ENCODE data around the gene ZFP62.

The ZFP62 gene

DNA sequence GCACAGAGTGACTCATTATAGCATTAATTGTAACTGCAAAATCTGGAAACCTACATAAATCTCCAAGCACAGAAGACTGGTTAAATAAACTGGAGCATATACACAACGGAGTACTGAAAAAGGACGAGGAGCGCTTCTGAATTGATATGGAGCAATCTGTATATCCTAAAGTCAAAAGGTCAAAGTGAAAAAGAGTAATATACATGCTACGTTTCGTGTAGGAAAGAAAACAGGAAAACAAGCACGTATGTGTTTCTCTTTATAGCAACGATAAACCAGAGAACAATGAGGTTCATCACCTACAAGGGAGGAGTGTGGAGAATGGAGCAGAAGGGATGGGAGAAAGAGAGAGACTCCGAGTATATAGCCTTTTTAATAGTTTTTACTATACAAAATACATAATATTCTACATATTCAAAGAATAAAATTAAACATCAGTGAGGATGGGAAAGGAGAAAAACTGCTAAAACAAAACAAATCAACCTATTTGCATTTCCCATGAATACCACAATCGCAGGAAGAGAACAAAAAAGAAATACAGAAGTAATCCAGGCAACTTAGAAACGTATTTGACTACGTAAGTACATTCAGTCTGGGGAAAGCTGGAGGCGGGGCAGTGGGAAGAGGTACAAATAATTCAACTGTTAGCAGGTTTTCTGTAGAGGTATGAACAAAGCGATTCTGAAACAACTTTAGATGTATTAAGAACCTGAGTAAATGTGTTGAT is 7.8 kb downstream of the ZFP62 start:
- H3K9me3 Mint-ChIP-seq, result peaks cover 73% of the 10 kb centered on the region

GRCh38 chr5:180852495-180852894 is 8.6 kb downstream of the ZFP62 start:
- DNase-seq (ENCODE audit: low spot score), result no peak
- H3K9me3 Mint-ChIP-seq, result peaks cover 80% of the 10 kb centered on the region
- no peaks in the 10 kb centered on the region for H3K4me1 Mint-ChIP-seq (ENCODE audit: low read depth)
- H3K27me3 Mint-ChIP-seq (ENCODE audit: low read depth), result no peaks in the 10 kb centered on the region
- peaks cover 89% of the 10 kb centered on the region for H3K36me3 Mint-ChIP-seq (ENCODE audit: low read depth)
- H3K4me3 Mint-ChIP-seq, result no peak overlapping the region
- no peak overlapping the region for H3K27ac Mint-ChIP-seq

More for the DNA sequence above, 7.8 kb downstream of the ZFP62 start:
- DNase-seq (ENCODE audit: low spot score), result no peak
- Mint-ChIP-seq H3K4me3 (no peak overlapping the region), H3K27me3 (ENCODE audit: low read depth) (no peaks in the 10 kb centered on the region), H3K27ac (no peak overlapping the region), H3K4me1 (ENCODE audit: low read depth) (no peaks in the 10 kb centered on the region), H3K36me3 (ENCODE audit: low read depth) (peaks cover 83% of the 10 kb centered on the region)

- Mint-ChIP-seq H3K4me1 (ENCODE audit: low read depth) (no peaks in the 10 kb centered on the region), H3K9me3 (peaks cover 93% of the 10 kb centered on the region), H3K27me3 (ENCODE audit: low read depth) (no peaks in the 10 kb centered on the region), H3K4me3 (no peak overlapping the region), H3K36me3 (ENCODE audit: low read depth) (peaks cover 96% of the 10 kb centered on the region), H3K27ac (no peak overlapping the region)
- DNase-seq (ENCODE audit: low spot score), result no peak
These were observed 10.5 kb downstream of the ZFP62 start for GRCh38 chr5:180850434-180851078.

DNA sequence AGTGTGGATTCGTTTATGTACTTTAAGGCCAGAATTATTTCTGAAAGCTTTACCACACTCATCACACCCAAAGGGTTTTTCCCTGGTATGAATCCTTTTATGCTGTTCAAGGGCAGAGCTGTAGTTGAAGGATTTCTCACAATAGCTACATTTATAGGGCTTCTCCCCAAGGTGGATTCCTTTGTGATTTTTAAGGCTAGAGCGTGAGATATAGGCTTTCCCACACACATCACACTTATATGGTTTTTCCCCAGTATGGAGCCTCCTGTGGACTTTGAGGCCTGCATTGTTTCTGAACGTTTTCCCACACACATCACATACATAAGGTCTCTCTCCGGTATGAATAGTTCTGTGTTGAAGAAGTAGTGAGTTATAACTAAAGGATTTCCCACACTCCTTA is 11.2 kb downstream of the ZFP62 start:
- H3K4me3 Mint-ChIP-seq, result no peak overlapping the region

GRCh38 chr5:180848878-180849277 is 12.2 kb downstream of the ZFP62 start:
- no peaks in the 10 kb centered on the region for H3K27me3 Mint-ChIP-seq (ENCODE audit: low read depth)
- peaks cover 85% of the 10 kb centered on the region for H3K9me3 Mint-ChIP-seq
- no peak for DNase-seq (ENCODE audit: low spot score)
- H3K36me3 Mint-ChIP-seq (ENCODE audit: low read depth), result peaks cover 83% of the 10 kb centered on the region
- H3K27ac Mint-ChIP-seq, result no peak overlapping the region
- no peak overlapping the region for H3K4me3 Mint-ChIP-seq
- no peaks in the 10 kb centered on the region for H3K4me1 Mint-ChIP-seq (ENCODE audit: low read depth)

More for the DNA sequence above, 11.2 kb downstream of the ZFP62 start:
- Mint-ChIP-seq H3K27me3 (ENCODE audit: low read depth) (no peaks in the 10 kb centered on the region), H3K9me3 (peaks cover 92% of the 10 kb centered on the region), H3K4me1 (ENCODE audit: low read depth) (no peaks in the 10 kb centered on the region), H3K27ac (no peak overlapping the region), H3K36me3 (ENCODE audit: low read depth) (peaks cover 93% of the 10 kb centered on the region)
- DNase-seq (ENCODE audit: low spot score), result no peak

GRCh38 chr5:180848265-180848664 is 12.8 kb downstream of the ZFP62 start:
- Mint-ChIP-seq H3K36me3 (ENCODE audit: low read depth) (peaks cover 78% of the 10 kb centered on the region), H3K9me3 (peaks cover 79% of the 10 kb centered on the region), H3K27me3 (ENCODE audit: low read depth) (no peaks in the 10 kb centered on the region), H3K4me1 (ENCODE audit: low read depth) (no peaks in the 10 kb centered on the region), H3K27ac (no peak overlapping the region), H3K4me3 (no peak overlapping the region)
- DNase-seq (ENCODE audit: low spot score), result no peak

DNA sequence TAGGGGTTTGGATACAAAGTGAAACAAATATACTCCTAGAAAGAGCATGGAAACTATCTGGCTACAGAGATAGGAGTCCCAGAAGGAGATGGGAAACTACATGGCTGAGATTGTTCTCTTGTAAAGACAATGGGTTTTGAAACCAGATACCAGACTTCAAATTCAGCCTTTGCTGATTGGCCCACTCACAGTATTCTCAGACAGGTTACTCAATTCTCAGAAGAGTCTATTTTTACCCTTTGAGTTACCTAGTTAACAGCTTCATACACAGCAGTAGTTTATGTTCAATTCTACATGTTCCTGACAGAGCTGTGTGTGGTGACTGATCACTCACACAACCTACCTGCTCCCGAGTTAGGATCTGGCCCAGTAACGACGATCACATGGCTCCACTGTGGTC is 14.1 kb downstream of the ZFP62 start:
- H3K9me3 Mint-ChIP-seq, result peaks cover 72% of the 10 kb centered on the region
- H3K4me3 Mint-ChIP-seq, result no peak overlapping the region
- H3K4me1 Mint-ChIP-seq (ENCODE audit: low read depth), result no peaks in the 10 kb centered on the region
- DNase-seq (ENCODE audit: low spot score), result no peak
- H3K27ac Mint-ChIP-seq, result no peak overlapping the region
- H3K27me3 Mint-ChIP-seq (ENCODE audit: low read depth), result no peaks in the 10 kb centered on the region
- peaks cover 69% of the 10 kb centered on the region for H3K36me3 Mint-ChIP-seq (ENCODE audit: low read depth)

DNA sequence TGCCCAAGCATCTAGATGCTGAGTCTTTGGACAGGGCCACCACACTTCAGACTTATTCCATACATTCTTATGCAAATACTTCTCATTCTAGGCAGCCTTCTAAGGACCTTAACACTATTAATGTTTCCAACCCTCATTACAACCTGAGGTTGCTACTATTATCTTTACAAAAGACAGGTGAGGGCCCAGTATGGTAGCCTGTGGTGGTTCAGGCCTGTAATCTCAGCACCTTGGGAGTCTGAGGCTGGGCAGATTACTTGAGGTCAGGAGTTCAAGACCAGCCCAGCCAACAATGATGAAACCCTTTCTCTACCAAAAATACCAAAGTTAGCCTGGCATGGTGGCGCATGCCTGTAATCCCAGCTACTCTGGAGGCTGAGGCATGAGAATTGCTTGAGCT is 16.2 kb downstream of the ZFP62 start:
- peaks cover 59% of the 10 kb centered on the region for H3K9me3 Mint-ChIP-seq
- DNase-seq (ENCODE audit: low spot score), result no peak
- no peaks in the 10 kb centered on the region for H3K4me1 Mint-ChIP-seq (ENCODE audit: low read depth)
- peaks cover 56% of the 10 kb centered on the region for H3K36me3 Mint-ChIP-seq (ENCODE audit: low read depth)
- H3K27ac Mint-ChIP-seq, result no peak overlapping the region
- H3K27me3 Mint-ChIP-seq (ENCODE audit: low read depth), result no peaks in the 10 kb centered on the region
- H3K4me3 Mint-ChIP-seq, result no peak overlapping the region

- Mint-ChIP-seq H3K4me3 (no peak overlapping the region), H3K27me3 (ENCODE audit: low read depth) (no peaks in the 10 kb centered on the region), H3K9me3 (peaks cover 55% of the 10 kb centered on the region), H3K27ac (no peak overlapping the region), H3K36me3 (ENCODE audit: low read depth) (peaks cover 52% of the 10 kb centered on the region), H3K4me1 (ENCODE audit: low read depth) (no peaks in the 10 kb centered on the region)
- no peak for DNase-seq (ENCODE audit: low spot score)
These were observed 16.6 kb downstream of the ZFP62 start for GRCh38 chr5:180844432-180844831.

- H3K27ac Mint-ChIP-seq, result no peak overlapping the region
- H3K27me3 Mint-ChIP-seq (ENCODE audit: low read depth), result no peaks in the 10 kb centered on the region
- peaks cover 18% of the 10 kb centered on the region for H3K9me3 Mint-ChIP-seq
- H3K4me1 Mint-ChIP-seq (ENCODE audit: low read depth), result no peaks in the 10 kb centered on the region
- DNase-seq (ENCODE audit: low spot score), result no peak
- no peak overlapping the region for H3K4me3 Mint-ChIP-seq
- peaks cover 29% of the 10 kb centered on the region for H3K36me3 Mint-ChIP-seq (ENCODE audit: low read depth)
These were observed 21.1 kb downstream of the ZFP62 start for GRCh38 chr5:180839935-180840334.

DNA sequence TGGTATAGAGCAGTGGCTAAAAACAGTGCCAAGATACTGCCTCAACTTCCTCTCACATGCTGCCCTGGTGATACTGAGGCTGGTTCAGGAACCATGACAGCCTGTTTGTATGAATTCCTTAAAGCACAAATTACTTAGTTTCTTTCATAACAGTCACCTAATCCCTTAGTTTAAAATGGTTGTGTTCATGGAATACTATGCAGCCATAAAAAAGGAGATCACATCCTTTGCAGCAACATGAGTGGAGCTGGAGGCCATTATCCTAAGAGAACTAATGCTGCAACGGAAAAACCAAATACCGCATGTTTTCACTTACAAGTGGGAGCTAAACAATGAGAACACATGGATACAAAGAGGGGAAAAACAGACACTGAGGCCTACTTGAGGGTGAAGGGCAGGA is 21.8 kb downstream of the ZFP62 start:
- no peaks in the 10 kb centered on the region for H3K27me3 Mint-ChIP-seq (ENCODE audit: low read depth)
- no peak for DNase-seq (ENCODE audit: low spot score)
- no peaks in the 10 kb centered on the region for H3K4me1 Mint-ChIP-seq (ENCODE audit: low read depth)
- peaks cover 36% of the 10 kb centered on the region for H3K36me3 Mint-ChIP-seq (ENCODE audit: low read depth)
- peak overlapping the region; percentile 3 for H3K27ac Mint-ChIP-seq
- H3K9me3 Mint-ChIP-seq, result peaks cover 18% of the 10 kb centered on the region
- H3K4me3 Mint-ChIP-seq, result no peak overlapping the region

GRCh38 chr5:180837478-180837877 is 23.6 kb downstream of the ZFP62 start:
- no peak overlapping the region for H3K4me3 Mint-ChIP-seq
- H3K4me1 Mint-ChIP-seq (ENCODE audit: low read depth), result peaks cover 7% of the 10 kb centered on the region
- H3K36me3 Mint-ChIP-seq (ENCODE audit: low read depth), result peaks cover 43% of the 10 kb centered on the region
- peaks cover 18% of the 10 kb centered on the region for H3K9me3 Mint-ChIP-seq
- DNase-seq (ENCODE audit: low spot score), result no peak
- no peaks in the 10 kb centered on the region for H3K27me3 Mint-ChIP-seq (ENCODE audit: low read depth)
- no peak overlapping the region for H3K27ac Mint-ChIP-seq

DNA sequence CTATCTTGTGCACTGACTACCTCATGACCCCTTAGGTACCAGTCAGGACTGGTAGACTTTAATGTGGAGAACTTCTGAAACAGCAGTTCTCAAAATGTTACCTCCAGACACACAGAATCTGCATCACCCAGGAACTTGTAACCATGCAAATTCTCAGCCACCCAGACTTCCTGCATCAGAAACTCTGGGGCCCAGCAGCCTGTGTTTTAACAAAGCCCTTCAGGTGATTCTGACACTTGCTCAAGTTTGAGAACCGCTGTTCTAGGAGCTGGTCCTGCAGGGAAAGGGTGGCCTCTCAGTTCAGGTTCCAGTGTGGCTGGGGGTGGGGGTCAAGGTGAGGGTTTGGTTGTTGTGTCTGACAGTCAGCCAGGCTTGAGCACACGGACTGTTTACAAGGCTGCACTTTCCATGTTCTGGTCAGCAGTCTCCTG is 28.4 kb downstream of the ZFP62 start:
- Mint-ChIP-seq H3K4me3 (peak overlapping the region; percentile 97), H3K9me3 (peaks cover 4% of the 10 kb centered on the region), H3K36me3 (ENCODE audit: low read depth) (peaks cover 57% of the 10 kb centered on the region), H3K4me1 (ENCODE audit: low read depth) (peaks cover 20% of the 10 kb centered on the region), H3K27me3 (ENCODE audit: low read depth) (no peaks in the 10 kb centered on the region), H3K27ac (peak overlapping the region; percentile 99)
- DNase-seq (ENCODE audit: low spot score), result peak; percentile 20

GRCh38 chr5:180831139-180832093 is 29.7 kb downstream of the ZFP62 start:
- Mint-ChIP-seq H3K27ac (peak overlapping the region; percentile 99), H3K4me1 (ENCODE audit: low read depth) (peaks cover 22% of the 10 kb centered on the region), H3K9me3 (peaks cover 4% of the 10 kb centered on the region), H3K27me3 (ENCODE audit: low read depth) (no peaks in the 10 kb centered on the region), H3K4me3 (peak overlapping the region; percentile 97), H3K36me3 (ENCODE audit: low read depth) (peaks cover 54% of the 10 kb centered on the region)
- DNase-seq (ENCODE audit: low spot score), result peak; percentile 81

Measured in T-helper 2 cell treated with Interferon-gamma antibody and Interleukin-4, amounts not matched to agents 5 μg/mL and 100 μg/mL, for 36 hours (primary cell).